T-helper 1 cell (primary cell): ENCODE measurements around the gene MAGI1.

Experiments
- DNase-seq, 5 donors: peaks; one replicate each; pipeline ENCODE4 v3.0.0-alpha.2; 2012 to 2020

The MAGI1 gene

DNA sequence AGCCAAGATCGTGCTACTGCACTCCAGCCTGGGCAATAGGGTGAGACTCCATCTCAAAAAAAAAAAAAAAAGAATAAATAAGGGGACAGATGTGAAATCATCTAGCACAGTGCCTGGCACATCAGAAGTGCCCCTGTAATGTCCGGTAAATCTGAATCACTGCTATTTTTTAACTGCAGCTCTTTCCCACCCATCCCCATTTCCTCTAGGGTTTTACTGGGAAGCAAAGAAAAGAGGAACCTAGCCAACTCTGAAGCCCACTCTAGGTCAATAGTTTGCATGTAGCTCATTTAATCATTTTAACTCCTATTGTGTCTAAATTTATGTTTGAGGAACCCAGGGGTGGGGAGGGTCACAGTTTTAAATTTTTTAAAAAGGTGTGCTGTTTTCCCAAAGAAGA lies 26.0 kb downstream of the MAGI1 start:
- no peak for DNase-seq

DNA sequence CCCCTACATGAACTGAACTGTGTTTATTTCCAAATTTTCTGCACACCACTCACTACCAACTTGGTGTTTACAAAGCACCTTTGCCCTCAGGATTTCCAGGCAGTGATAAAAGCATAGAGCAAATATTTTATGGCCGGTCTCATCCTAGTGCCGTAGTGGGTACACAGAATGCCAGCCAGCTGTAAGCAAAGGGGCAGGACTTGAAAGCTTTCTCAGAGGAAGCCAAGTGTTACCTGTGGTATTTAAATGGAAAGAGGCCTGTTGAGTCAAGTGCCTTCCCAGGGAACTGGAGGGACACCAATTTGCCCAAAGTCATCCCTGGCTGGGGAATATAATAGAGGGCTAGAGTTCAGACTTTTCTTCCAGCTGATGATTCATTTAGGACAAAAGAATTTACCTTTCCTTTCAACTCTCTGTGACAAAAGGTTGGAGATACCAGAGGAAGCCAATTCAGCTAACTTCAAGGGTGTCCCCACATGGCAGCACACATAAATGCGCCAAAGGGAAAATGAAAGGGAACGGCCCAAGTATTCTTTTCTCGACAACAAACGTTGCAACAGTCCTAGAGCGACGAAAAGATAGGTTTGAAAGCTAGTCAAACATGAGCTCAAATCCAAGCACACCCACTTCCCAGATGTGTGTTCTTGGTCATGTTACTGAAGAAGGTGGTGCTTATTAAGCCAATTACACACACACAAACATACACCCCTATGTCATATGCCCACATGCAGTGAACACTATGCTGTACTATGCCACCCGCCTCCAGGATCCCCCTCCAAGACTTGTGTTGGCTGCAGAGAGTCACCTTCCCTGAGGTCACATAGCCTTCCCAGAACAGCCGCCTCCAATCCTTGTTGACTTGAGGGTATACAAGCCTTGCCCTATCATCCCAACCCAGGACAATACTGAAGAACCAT lies 27.7 kb downstream of the MAGI1 start:
- DNase-seq = no peak

DNA sequence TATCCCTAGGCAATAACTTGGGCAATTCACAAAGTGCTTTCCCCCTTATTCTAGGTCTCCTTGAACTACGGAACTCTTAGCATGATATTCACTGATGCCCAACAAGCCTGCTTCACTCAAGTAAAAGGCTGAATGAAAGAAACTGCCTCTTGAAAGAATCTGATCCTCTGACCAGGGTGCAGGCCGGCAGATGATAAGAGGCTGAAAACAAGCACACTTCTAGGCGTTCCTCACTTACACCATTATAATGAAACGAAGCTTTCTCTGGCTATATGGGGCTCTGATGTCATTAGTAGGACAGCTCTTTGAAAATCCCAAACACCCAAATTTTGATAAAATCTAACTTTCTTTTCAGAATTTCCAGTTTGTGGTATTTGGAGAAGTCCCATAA lies 28.4 kb downstream of the MAGI1 start:
- no peak for DNase-seq

DNA sequence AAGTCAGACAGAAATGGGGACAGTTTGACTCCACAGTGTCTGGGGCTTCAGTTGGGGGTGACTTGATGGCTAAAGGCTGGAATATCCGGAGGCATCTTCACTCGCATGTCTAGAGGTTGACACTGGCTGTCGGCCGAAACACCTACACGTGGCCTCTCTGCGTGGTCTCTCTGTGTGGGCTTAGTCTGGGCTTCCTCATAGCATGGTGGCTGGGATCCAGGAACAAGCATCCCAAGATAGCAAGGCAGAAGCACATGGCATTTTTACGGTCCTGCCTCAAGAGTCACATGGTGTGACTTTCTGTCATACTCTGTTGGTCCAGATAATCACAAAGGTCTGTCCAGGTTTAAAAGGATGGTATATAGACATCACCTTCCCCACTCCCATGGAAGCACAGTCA lies 34.5 kb downstream of the MAGI1 start:
- no peak for DNase-seq

DNA sequence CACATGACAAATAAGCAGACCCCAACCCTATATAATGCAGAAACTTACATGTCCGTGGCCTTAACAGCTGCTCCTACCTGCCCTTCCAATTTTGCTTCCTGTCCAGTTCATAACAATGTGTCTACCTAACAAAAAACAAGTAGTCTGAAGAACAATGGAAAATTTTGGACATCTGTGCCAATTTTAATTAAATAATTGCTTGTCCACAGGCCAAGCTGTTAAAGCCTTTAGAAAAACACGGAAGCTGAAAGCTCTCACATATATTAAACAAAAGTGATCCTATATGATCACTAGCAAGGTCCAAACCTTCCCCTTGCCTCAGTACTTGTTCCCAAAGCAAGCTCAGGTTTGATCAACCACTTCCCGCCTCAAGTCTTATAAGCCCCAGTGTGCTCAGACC lies 37.1 kb downstream of the MAGI1 start:
- DNase-seq = no peak

DNA sequence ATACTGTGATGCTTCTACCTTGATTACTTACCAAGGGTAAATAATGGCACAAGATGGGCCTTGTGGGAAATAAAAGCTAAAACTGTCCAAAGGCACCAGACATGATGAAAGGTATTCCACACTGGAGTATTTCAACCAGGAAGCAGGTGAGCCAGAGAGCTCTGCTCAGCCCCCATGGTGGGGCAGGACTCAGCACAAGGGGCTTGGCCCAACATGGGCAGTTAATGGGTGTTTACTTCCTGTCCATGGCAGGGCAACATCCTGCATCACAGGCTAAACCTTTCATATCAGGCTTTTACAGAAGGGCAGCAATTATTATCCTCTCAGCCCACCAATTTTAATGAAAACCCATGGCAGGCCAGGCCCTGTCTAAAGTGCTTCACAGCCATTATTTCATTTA lies 38.2 kb downstream of the MAGI1 start:
- DNase-seq = no peak

DNA sequence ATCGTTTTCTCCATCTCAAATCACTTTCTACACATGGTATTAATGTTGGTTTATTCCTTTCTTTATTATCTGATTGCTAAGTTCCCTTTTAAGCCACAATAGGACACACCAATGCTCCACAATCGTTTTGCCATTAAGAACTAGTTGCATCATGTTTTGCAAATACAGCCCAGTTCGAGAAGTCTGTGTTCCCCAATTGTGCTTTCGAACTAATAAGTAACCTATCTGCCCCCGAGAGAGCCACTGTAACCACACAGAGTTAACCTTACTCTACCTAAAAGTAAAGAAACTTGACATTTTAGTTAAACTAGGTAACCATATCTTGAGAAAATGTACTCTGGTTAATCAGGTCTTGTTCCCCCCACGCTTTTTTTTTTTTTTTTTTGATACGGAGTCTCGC lies 39.1 kb downstream of the MAGI1 start:
- DNase-seq = no peak

DNA sequence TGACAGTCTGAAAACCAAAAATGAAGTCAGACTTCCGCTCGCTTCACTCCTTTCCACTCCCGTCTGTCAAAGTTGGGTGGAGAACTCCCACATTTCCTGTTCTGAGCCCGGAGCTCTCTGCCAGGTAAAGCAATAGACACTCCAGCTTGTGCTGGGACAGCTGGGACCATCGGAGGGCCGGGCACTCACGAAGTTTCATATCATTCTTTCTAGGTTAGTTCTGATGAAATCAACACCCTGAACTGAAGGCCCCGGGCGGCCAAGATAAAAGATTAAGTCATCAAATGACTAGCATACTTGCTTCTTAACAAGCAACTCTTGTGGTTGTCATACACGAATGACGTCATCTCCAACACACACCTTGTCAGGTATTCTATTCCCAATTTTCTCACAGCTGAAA lies 42.1 kb downstream of the MAGI1 start:
- no peak for DNase-seq

DNA sequence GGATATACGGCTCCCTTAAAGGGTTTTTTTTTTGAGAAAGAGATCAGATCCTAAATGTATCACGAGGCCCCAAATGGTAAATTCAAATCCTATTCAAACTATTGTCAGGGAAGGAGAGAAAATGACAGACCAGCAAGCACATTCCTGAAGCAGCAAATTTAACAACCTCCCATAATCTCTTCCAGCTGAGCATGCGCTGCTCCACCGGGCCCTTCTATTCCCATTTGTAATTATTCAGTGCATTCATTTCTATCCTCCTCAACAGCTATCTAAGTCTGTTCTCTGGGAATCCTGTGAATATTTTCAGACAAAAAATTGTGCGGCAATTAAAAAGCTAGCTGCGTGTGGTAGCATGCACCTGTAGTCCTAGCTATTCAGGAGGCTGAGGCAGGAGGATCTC lies 43.2 kb downstream of the MAGI1 start:
- no peak for DNase-seq

DNA sequence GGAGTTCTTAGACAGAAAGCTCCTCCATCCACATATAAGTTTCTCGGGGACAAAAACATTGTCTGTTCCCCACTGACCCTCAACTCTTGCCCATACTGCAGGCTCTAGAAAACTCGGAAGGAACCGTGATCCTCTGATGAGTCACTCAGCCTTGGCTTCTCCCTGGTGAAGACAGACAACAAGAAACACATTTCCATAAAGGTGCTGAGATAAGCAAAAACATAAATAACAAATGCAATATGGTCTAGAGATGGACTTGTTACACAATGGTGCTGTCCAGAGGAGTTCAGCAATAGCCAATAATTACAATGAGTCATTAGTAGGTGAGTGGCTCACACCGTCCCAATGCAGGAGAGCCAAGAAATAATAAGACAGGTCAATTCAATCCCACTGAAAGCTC lies 43.7 kb downstream of the MAGI1 start:
- DNase-seq = no peak

DNA sequence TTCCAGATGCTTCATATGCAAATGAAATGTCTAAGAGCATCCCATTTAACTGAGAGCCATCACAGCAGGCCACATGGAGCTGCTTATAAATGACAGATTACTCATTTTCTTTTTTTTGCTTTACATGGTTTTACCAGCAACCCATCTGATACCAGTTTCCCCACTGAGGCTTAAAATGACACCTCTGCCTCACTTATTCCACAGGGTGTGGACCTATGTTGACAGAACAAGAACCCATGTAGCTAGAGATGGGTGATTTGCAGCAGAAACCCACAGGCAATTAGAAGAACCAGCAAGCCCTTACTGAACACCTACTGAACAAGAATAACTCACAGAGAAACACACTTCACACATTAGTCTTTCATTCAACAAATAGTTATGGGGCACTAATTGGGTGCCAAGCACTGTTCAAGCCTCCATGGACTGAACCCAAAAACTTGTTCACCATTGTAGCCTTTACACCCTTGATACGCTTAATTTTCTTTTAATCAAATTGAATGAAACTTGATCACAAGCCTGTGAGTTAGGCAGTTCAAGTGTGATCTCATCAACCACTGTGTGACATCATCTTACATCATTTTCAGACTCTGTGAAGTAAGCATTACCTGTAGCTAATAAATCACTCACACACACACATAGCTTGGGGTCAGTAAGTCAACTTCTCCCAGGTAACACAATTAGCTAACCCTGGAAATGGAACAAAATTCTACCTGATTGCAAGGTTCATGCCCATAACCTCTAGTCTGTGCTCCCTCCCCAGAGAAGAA lies 45.4 kb downstream of the MAGI1 start:
- DNase-seq = no peak

DNA sequence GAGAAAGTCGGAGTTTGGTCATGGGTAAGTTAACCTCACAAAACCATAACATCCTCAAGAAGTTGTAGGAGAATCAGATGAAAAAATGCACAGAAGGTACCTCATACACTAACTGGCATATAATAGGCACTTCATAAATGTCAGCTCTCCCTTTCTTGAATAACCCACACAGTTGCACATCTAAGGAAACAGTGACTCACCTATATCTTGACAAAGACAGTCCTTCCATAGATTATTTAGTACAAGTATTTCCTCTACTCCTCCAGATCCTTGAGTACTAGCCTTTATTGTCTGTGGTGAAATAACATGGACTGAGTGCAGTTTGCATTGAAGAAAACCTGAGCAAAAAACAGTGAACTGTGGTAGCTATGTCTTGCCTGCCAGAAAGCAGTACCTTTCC lies 46.6 kb downstream of the MAGI1 start:
- DNase-seq = no peak

DNA sequence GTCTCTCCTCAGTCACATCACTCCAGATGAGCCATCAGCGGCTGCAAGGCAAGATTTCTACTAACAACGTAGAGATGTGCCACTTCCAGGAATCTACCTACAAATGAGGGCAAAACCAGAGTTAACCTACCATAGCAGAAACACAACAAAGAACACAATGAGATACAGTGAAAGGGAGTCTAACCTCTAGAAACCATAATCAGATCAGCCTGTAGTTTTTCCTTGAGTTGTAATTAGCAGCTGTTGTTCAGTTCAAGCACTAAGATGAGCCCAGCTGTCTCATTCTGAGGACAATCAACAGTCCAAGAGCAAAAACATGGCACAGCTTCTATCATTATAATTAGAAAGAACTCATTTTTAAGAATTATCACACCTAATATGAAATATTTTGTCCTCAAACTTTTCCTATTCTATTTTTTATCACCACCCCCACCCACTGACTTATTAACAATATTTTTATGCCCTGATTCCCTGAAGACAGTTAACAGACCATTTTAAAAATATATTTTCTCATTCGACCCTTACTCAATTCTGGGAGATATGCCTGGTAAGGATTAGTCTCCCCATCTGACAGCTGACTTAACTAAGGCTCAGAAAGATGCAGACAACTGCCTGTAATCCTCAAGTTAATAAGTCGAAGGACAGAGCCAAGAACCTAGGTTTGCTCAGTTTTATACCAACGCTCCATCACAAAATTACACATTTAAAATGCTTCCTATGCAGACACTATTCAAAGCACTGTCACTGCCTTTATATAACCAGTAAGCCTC lies 50.1 kb downstream of the MAGI1 start:
- DNase-seq = no peak

DNA sequence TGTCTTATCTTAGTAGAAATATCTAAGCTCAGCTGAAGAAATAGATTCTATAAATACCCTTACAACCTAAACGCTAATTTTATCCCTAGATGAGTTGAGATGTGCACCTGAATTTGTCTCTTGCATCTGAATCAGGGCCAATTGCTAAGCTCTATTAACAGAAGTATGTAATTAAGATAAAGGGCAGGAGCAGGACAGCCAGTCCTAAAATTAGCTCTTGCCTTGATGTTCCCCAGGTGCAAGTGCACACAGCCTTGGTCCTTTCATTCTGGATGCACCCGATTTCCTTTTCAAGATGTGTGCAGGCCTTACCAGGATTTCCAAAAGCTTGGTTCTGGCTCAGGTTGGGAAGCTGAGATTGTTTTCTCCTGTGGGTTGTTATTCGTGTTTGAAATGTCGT lies 52.4 kb downstream of the MAGI1 start:
- no peak for DNase-seq

DNA sequence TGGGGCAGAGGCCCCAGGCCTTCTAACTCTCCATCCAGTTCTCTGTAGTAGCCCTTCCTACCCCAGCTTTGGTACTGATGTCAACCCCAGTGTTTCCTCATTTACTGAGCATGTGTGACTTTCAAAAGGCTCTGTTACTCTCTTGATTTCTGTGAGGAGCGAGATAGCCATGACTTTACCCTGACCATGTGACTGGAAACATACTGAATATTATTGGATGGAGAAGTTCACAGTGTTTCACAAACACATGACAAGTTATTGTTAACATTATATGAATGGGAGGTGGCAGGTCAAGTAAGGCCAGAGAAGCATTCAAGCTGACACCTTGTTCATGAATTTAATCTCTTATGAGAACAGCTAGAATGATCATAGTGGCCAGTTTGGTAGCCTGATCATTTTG lies 53.7 kb downstream of the MAGI1 start:
- DNase-seq = no peak

DNA sequence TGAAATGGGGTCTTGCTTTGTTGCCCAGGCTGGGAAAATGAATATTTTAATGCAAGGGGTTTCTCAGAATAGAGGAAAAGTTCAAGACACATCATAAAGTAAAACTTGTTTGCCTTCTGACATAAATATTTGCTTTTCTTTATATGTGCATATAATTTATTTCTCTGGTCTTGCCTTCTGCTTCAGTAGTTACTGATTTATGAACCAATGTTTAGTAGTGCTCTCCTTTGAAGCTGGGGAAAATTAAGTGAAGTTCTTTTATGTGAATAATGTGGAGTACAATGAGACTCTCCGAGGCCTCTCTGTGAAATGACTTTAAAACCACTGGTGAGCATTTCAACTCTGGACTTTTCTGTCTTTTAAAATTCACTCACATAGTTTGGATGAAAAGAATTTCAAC lies 55.6 kb downstream of the MAGI1 start:
- no peak for DNase-seq

DNA sequence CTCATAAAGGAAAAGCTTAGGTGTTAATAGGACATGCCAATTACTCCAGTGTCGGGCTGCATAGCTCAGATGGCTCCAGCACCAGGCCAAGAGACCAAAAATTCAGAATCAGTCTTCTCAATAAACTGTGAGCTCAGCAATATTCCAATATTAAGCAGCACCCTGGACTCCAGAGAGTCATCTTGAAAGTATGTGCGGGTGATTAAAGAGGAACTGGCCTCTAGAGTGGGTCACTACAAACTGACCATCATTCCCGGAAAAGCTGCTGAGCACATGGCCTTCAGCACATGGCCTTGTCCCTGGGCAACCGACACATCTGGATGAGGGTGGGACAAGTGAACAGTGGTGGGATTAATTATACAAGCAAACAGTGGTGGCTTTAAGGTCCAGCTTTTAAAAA lies 59.0 kb downstream of the MAGI1 start:
- no peak for DNase-seq

DNA sequence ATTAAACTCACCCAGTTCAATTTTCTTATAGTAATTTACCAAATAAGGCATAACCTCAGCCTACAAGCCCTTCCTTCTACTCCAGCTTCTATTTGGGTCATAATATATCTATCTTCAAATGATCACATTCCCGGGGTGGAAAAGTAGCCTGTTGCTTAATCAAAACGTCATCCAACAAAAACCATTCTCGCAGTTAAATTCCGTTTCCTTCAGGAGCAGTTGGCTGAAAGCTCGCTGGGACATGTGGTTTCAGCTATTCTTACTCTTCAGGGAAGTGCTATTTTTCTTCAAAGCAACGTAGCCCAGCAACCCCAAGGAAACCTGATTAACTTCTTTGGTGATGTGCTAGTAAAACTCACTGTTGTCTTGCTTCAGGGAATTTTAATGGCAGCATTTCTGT lies 59.6 kb downstream of the MAGI1 start:
- no peak for DNase-seq

DNA sequence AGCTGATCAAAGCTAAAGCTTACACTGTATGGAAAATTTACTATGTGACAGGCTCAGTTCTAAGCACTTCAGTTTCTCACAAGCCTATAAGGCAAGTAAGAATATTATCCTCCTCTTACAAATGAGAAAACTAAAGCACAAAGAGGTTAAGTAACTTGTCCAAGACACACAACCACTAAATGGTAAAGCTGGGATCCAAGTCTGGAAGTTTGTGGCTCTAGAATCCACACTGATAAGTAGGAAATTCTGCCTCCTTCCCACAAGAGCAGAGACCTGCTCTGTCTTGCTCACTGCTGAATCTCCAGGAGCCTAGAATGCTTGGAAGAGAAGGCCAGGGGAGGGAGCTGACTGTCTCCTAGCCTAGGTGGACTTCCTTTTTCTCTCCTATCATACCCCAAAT lies 60.6 kb downstream of the MAGI1 start:
- no peak for DNase-seq

DNA sequence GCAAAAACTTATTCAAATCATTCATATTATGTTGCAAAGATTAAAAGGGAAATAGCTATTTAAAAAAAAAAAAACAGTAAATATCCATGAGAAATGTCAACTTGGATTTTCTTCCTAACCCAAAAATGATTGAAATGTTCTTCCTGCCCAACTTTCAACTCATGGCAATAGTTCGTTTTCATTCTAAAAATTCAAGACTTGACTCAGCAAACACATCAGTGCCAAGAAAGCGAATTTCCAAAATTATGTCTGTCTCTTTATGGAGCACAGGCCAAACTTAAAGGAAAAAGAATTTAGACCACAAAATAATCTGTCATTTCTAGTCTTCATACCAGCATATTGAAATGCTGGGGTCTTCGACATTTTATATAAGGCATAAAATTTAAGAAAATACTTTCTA lies 63.7 kb downstream of the MAGI1 start:
- DNase-seq = no peak

DNA sequence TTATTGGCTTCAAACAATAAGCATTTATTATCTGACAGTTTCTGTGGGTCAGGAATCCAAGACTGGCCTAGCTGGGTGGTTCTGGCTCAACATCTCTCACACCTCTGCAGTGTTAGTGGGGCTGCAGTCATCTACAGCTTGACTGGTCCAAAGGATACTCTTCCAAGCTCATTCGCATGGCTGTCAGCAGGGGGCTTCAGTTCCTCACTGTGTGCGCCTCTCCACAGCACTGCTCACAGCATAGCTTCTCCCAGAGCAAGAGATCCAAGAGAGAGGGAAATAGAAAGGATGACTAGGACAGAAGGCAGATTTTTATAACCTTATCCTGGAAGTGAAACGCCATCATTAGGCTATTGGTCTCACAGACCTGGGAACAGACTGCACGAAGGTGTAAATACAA lies 64.2 kb downstream of the MAGI1 start:
- no peak for DNase-seq

DNA sequence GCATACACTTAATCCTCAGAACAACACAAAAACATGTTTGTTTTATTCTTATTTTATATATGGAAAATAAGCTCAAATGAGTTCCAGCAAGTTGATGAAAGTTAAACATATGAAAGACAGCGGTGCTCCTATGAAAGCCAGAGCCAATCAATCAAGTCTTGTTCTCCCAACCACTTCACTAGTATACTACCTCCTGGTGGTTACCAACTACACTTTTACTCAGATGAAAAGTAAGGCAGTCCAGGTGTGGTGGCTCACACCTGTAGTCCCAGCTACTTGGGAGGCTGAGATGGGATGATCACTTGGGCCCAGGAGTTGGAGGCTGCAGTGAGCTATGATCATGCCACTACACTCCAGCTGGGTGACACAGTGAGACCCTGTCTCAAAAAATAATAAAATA lies 66.0 kb downstream of the MAGI1 start:
- no peak for DNase-seq
